ENCODE measurements around the gene COL26A1.
A peak's percentile ranks its signal among the peaks of the same experiment; 100 is the strongest.

The COL26A1 gene

GRCh38 chr7:101402835-101403234, 40.2 kb downstream of the COL26A1 start:
- Histone ChIP-seq H3K9ac (ENCODE audit: low read length) (no peak overlapping the region), H3K23ac (ENCODE audit: low read length) (no peak overlapping the region), H3K79me2 (ENCODE audit: control insufficient read depth, insufficient read depth, low read length) (no peaks in the 10 kb centered on the region), H3K4me1 (ENCODE audit: control insufficient read depth, low read depth, low read length) (peaks cover 2% of the 10 kb centered on the region), H3K4ac (ENCODE audit: low read depth, low read length) (peak overlapping the region; percentile 77), H3K18ac (ENCODE audit: low read length) (peak overlapping the region; percentile 72), H4K8ac (ENCODE audit: low read depth, low read length) (no peak overlapping the region), H2BK5ac (ENCODE audit: low read length) (peak overlapping the region; percentile 27), H3K36me3 (ENCODE audit: control insufficient read depth, insufficient read depth, low read length) (no peaks in the 10 kb centered on the region), H2AK5ac (ENCODE audit: low read length) (no peak overlapping the region), H3K27ac (ENCODE audit: low read depth, low read length) (peak overlapping the region; percentile 6), H3K27me3 (ENCODE audit: insufficient read depth, low read length, poor library complexity) (no peaks in the 10 kb centered on the region), H2BK15ac (replicated peaks; ENCODE audit: low read depth) (no peak overlapping the region), H3K4me3 (ENCODE audit: low read length) (no peak overlapping the region), H3K4me2 (ENCODE audit: low read length) (no peak overlapping the region), H4K5ac (ENCODE audit: low read length) (no peak overlapping the region), H3K56ac (ENCODE audit: low read length) (peak overlapping the region; percentile 75), H2BK120ac (ENCODE audit: low read depth, low read length) (peak overlapping the region; percentile 76), H3K79me1 (ENCODE audit: low read length) (peaks cover 9% of the 10 kb centered on the region)
- no peak for DNase-seq
- no CpG with 5 or more reads among the region's 6 CpGs for WGBS (ENCODE audit: extremely low coverage, insufficient coverage, low lambda C conversion rate)

- Histone ChIP-seq H3K4ac (ENCODE audit: low read depth, low read length) (no peak overlapping the region), H3K27me3 (ENCODE audit: insufficient read depth, low read length, poor library complexity) (no peaks in the 10 kb centered on the region), H4K5ac (ENCODE audit: low read length) (no peak overlapping the region), H3K27ac (ENCODE audit: low read depth, low read length) (no peak overlapping the region), H3K4me2 (ENCODE audit: low read length) (no peak overlapping the region), H3K79me1 (ENCODE audit: low read length) (peaks cover 3% of the 10 kb centered on the region), H4K8ac (ENCODE audit: low read depth, low read length) (no peak overlapping the region), H2BK15ac (replicated peaks; ENCODE audit: low read depth) (no peak overlapping the region), H3K56ac (ENCODE audit: low read length) (peak overlapping the region; percentile 49), H3K4me1 (ENCODE audit: control insufficient read depth, low read depth, low read length) (no peaks in the 10 kb centered on the region), H3K23ac (ENCODE audit: low read length) (no peak overlapping the region), H3K9ac (ENCODE audit: low read length) (no peak overlapping the region), H3K79me2 (ENCODE audit: control insufficient read depth, insufficient read depth, low read length) (no peaks in the 10 kb centered on the region), H3K36me3 (ENCODE audit: control insufficient read depth, insufficient read depth, low read length) (no peaks in the 10 kb centered on the region), H3K18ac (ENCODE audit: low read length) (no peak overlapping the region), H2BK5ac (ENCODE audit: low read length) (no peak overlapping the region), H3K4me3 (ENCODE audit: low read length) (no peak overlapping the region), H2BK120ac (ENCODE audit: low read depth, low read length) (no peak overlapping the region), H2AK5ac (ENCODE audit: low read length) (peak overlapping the region; percentile 74)
- WGBS (ENCODE audit: extremely low coverage, insufficient coverage, low lambda C conversion rate) = no CpG with 5 or more reads among the region's 16 CpGs
- no peak for DNase-seq
Measured at GRCh38 chr7:101405474-101406067, 42.9 kb downstream of the COL26A1 start.

- Histone ChIP-seq H2BK15ac (replicated peaks; ENCODE audit: low read depth) (no peak overlapping the region), H3K4ac (ENCODE audit: low read depth, low read length) (no peak overlapping the region), H2AK5ac (ENCODE audit: low read length) (peak overlapping the region; percentile 34), H3K23ac (ENCODE audit: low read length) (no peak overlapping the region), H3K79me2 (ENCODE audit: control insufficient read depth, insufficient read depth, low read length) (no peaks in the 10 kb centered on the region), H3K4me2 (ENCODE audit: low read length) (no peak overlapping the region), H3K27ac (ENCODE audit: low read depth, low read length) (no peak overlapping the region), H3K4me3 (ENCODE audit: low read length) (no peak overlapping the region), H4K8ac (ENCODE audit: low read depth, low read length) (no peak overlapping the region), H2BK5ac (ENCODE audit: low read length) (no peak overlapping the region), H4K5ac (ENCODE audit: low read length) (no peak overlapping the region), H3K36me3 (ENCODE audit: control insufficient read depth, insufficient read depth, low read length) (no peaks in the 10 kb centered on the region), H3K56ac (ENCODE audit: low read length) (peak overlapping the region; percentile 10), H3K27me3 (ENCODE audit: insufficient read depth, low read length, poor library complexity) (no peaks in the 10 kb centered on the region), H3K9ac (ENCODE audit: low read length) (no peak overlapping the region), H2BK120ac (ENCODE audit: low read depth, low read length) (no peak overlapping the region), H3K4me1 (ENCODE audit: control insufficient read depth, low read depth, low read length) (peaks cover 3% of the 10 kb centered on the region), H3K18ac (ENCODE audit: low read length) (no peak overlapping the region), H3K79me1 (ENCODE audit: low read length) (peaks cover 10% of the 10 kb centered on the region)
- DNase-seq = peak; percentile 96
- WGBS (ENCODE audit: extremely low coverage, insufficient coverage, low lambda C conversion rate) = no CpG with 5 or more reads among the region's 16 CpGs
Measured at GRCh38 chr7:101410743-101411507, 48.2 kb downstream of the COL26A1 start.

- H3K27me3 ChIP-seq (ENCODE audit: insufficient read depth, low read length, poor library complexity) = no peaks in the 10 kb centered on the region
- no CpG with 5 or more reads among the region's 4 CpGs for WGBS (ENCODE audit: extremely low coverage, insufficient coverage, low lambda C conversion rate)
- no peak for DNase-seq
Measured at GRCh38 chr7:101411508-101411874, 48.8 kb downstream of the COL26A1 start.

GRCh38 chr7:101412976-101413375, 50.3 kb downstream of the COL26A1 start:
- H3K18ac ChIP-seq (ENCODE audit: low read length) = no peak overlapping the region
- WGBS (ENCODE audit: extremely low coverage, insufficient coverage, low lambda C conversion rate) = no CpG with 5 or more reads among the region's 12 CpGs

More at GRCh38 chr7:101411508-101411874, 48.8 kb downstream of the COL26A1 start:
- no peak overlapping the region for H3K18ac ChIP-seq (ENCODE audit: low read length)
- H2BK15ac ChIP-seq (replicated peaks; ENCODE audit: low read depth) = no peak overlapping the region
- H3K27ac ChIP-seq (ENCODE audit: low read depth, low read length) = no peak overlapping the region
- peak overlapping the region; percentile 31 for H3K9ac ChIP-seq (ENCODE audit: low read length)
- no peak overlapping the region for H2BK5ac ChIP-seq (ENCODE audit: low read length)
- no peak overlapping the region for H2BK120ac ChIP-seq (ENCODE audit: low read depth, low read length)
- no peak overlapping the region for H3K4ac ChIP-seq (ENCODE audit: low read depth, low read length)
- peaks cover 10% of the 10 kb centered on the region for H3K79me1 ChIP-seq (ENCODE audit: low read length)
- H3K36me3 ChIP-seq (ENCODE audit: control insufficient read depth, insufficient read depth, low read length) = no peaks in the 10 kb centered on the region
- H3K79me2 ChIP-seq (ENCODE audit: control insufficient read depth, insufficient read depth, low read length) = no peaks in the 10 kb centered on the region
- H3K56ac ChIP-seq (ENCODE audit: low read length) = peak overlapping the region; percentile 70
- H4K5ac ChIP-seq (ENCODE audit: low read length) = no peak overlapping the region
- H4K8ac ChIP-seq (ENCODE audit: low read depth, low read length) = no peak overlapping the region
- H3K4me3 ChIP-seq (ENCODE audit: low read length) = no peak overlapping the region
- no peak overlapping the region for H3K23ac ChIP-seq (ENCODE audit: low read length)
- no peak overlapping the region for H3K4me2 ChIP-seq (ENCODE audit: low read length)
- H2AK5ac ChIP-seq (ENCODE audit: low read length) = no peak overlapping the region
- peaks cover 3% of the 10 kb centered on the region for H3K4me1 ChIP-seq (ENCODE audit: control insufficient read depth, low read depth, low read length)

More at GRCh38 chr7:101412976-101413375, 50.3 kb downstream of the COL26A1 start:
- no peak overlapping the region for H4K8ac ChIP-seq (ENCODE audit: low read depth, low read length)
- no peak overlapping the region for H3K27ac ChIP-seq (ENCODE audit: low read depth, low read length)
- no peaks in the 10 kb centered on the region for H3K27me3 ChIP-seq (ENCODE audit: insufficient read depth, low read length, poor library complexity)
- H3K4me1 ChIP-seq (ENCODE audit: control insufficient read depth, low read depth, low read length) = peaks cover 3% of the 10 kb centered on the region
- H3K79me1 ChIP-seq (ENCODE audit: low read length) = peaks cover 7% of the 10 kb centered on the region
- H2AK5ac ChIP-seq (ENCODE audit: low read length) = no peak overlapping the region
- no peak overlapping the region for H3K4ac ChIP-seq (ENCODE audit: low read depth, low read length)
- DNase-seq = no peak
- no peaks in the 10 kb centered on the region for H3K79me2 ChIP-seq (ENCODE audit: control insufficient read depth, insufficient read depth, low read length)
- H3K36me3 ChIP-seq (ENCODE audit: control insufficient read depth, insufficient read depth, low read length) = no peaks in the 10 kb centered on the region
- H2BK5ac ChIP-seq (ENCODE audit: low read length) = no peak overlapping the region
- H3K9ac ChIP-seq (ENCODE audit: low read length) = no peak overlapping the region
- H3K56ac ChIP-seq (ENCODE audit: low read length) = no peak overlapping the region
- no peak overlapping the region for H3K23ac ChIP-seq (ENCODE audit: low read length)
- H2BK120ac ChIP-seq (ENCODE audit: low read depth, low read length) = no peak overlapping the region
- no peak overlapping the region for H4K5ac ChIP-seq (ENCODE audit: low read length)
- H3K4me2 ChIP-seq (ENCODE audit: low read length) = no peak overlapping the region
- no peak overlapping the region for H3K4me3 ChIP-seq (ENCODE audit: low read length)
- H2BK15ac ChIP-seq (replicated peaks; ENCODE audit: low read depth) = no peak overlapping the region

Data from mesendoderm (in vitro differentiated cells).